OCI-LY7 (cell line): Measurements from ENCODE around the gene PWP2. TPM values are rescaled to one million over a fixed set of nuclear protein-coding genes. Genes with fewer than 3 reads are reported as not detected.

Experiments used
- BruUV-seq: library from RNA; stranded (reverse); fragments of 400-500 nt; replicated peaks from 2 replicates; lab custom pipeline; 2021; lab: Mats Ljungman, UMichigan
- CTCF ChIA-PET: fragments of 300-600 bp; sonication (Branson Sonifier 250); formaldehyde crosslinking; loops from one replicate; lab custom pipeline; 2022; ENCODE audit warnings: antibody characterized with exemption; ENCODE audit not compliant: unreplicated experiment; lab: Charles Lee
- POLR2A ChIA-PET: fragments of 300-600 bp; sonication (Branson Sonifier 250); formaldehyde crosslinking; loops from one replicate; lab custom pipeline; 2022; ENCODE audit warnings: antibody characterized with exemption; lab: Charles Lee
- DNase-seq: peaks from one replicate; pipeline ENCODE4 v3.0.0-alpha.2; 2015; ENCODE audit warnings: low spot score
- H2AFZ ChIP-seq: fragments of 200-600 bp; sonication (generic), shearing (Covaris generic); 2 replicates; pipeline ENCODE4 v1.6.1; 2014; ENCODE audit warnings: mild to moderate bottlenecking, antibody characterized with exemption, low read length, moderate library complexity
- H3K27ac ChIP-seq: fragments of 200-600 bp; sonication (generic); 2 replicates; pipeline ENCODE4 v1.5.1; 2014; ENCODE audit warnings: mixed run types, low read depth, mild to moderate bottlenecking, moderate library complexity, low read length, inconsistent platforms; ENCODE audit not compliant: poor library complexity, severe bottlenecking
- H3K36me3 ChIP-seq: fragments of 200-600 bp; sonication (generic); 2 replicates; pipeline ENCODE4 v1.6.1; 2014; ENCODE audit warnings: mild to moderate bottlenecking, antibody characterized with exemption, low read length, moderate library complexity, mixed read lengths; ENCODE audit not compliant: insufficient read depth
- H3K4me1 ChIP-seq: fragments of 200-600 bp; sonication (generic); 2 replicates; pipeline ENCODE4 v1.5.1; 2014; ENCODE audit warnings: mild to moderate bottlenecking, low read length; ENCODE audit not compliant: insufficient read depth, poor library complexity, severe bottlenecking
- H3K4me2 ChIP-seq: fragments of 200-600 bp; sonication (generic); 2 replicates; pipeline ENCODE4 v1.6.1; 2014; ENCODE audit warnings: mild to moderate bottlenecking, low read length
- H3K4me3 ChIP-seq: fragments of 200-600 bp; sonication (generic); 2 replicates; pipeline ENCODE4 v1.5.1; 2014; ENCODE audit warnings: mild to moderate bottlenecking, low read depth, low read length; ENCODE audit not compliant: poor library complexity, severe bottlenecking
- H3K79me2 ChIP-seq: fragments of 200-600 bp; sonication (generic); 2 replicates; pipeline ENCODE4 v1.6.1; 2016; ENCODE audit warnings: low read depth, mild to moderate bottlenecking, low read length, moderate library complexity, mixed read lengths; ENCODE audit not compliant: insufficient read depth
- H3K9me2 ChIP-seq: fragments of 200-600 bp; sonication (generic); 2 replicates; pipeline ENCODE4 v1.6.1; 2016; ENCODE audit warnings: mild to moderate bottlenecking, low read length, mixed read lengths; ENCODE audit not compliant: insufficient read depth
- H3K9me3 ChIP-seq: fragments of 200-600 bp; sonication (generic); 2 replicates; pipeline ENCODE4 v1.6.1; 2014; ENCODE audit warnings: mild to moderate bottlenecking, mixed run types, low read length, mixed read lengths
- H4K20me1 ChIP-seq: fragments of 200-600 bp; sonication (generic); 2 replicates; pipeline ENCODE4 v1.6.1; 2014; ENCODE audit warnings: mild to moderate bottlenecking, antibody characterized with exemption, low read length, moderate library complexity, mixed read lengths; ENCODE audit not compliant: insufficient read depth
- CTCF ChIP-seq: fragments of 200-600 bp; sonication (generic); conservative IDR thresholded peaks from 2 replicates; pipeline ENCODE4 v1.5.1; 2014; ENCODE audit warnings: mild to moderate bottlenecking, antibody characterized with exemption, low read length, moderate library complexity, mixed read lengths
- EZH2phosphoT487 ChIP-seq: fragments of 200-600 bp; sonication (generic); IDR thresholded peaks from 2 replicates; pipeline ENCODE4 v1.6.1; 2018; ENCODE audit warnings: low read depth, borderline replicate concordance, mild to moderate bottlenecking, mixed run types, antibody characterized with exemption, low read length, moderate library complexity, mixed read lengths
- intact Hi-C: fragments of 100-400 bp; cut with micrococcal nuclease; formaldehyde crosslinking; loops from one replicate; pipeline ENCODE4 v1.10.0; 2022; ENCODE audit not compliant: unreplicated experiment
- total RNA-seq, 2 experiments: library from RNA; depleted of rRNA in 1 of 2; stranded (reverse); fragments of >200 nt in 1 of 2; shearing (Covaris generic) in 1 of 2; gene quantifications; 2 replicates each; pipeline ENCODE4 v1.2.3, GENCODE V29; 2014 to 2022

Gene PWP2
- total RNA-seq, 2 experiments from 2014 or later, result 8.2 to 11.5 TPM

GRCh38 chr21:44086636-44087425 is 20.4 kb upstream of the PWP2 start:
- CTCF ChIA-PET, result no interaction called here
- POLR2A ChIA-PET, result no interaction called here
- Histone ChIP-seq H3K4me1 (peaks cover 18% of the 10 kb centered on the region), H3K4me2 (no peak overlapping the region), H3K4me3 (no peak overlapping the region), H3K27ac (no peak overlapping the region), H2AFZ (no peak overlapping the region), H4K20me1 (no peaks in the 10 kb centered on the region), H3K9me3 (no peaks in the 10 kb centered on the region), H3K9me2 (no peaks in the 10 kb centered on the region), H3K36me3 (peaks cover 82% of the 10 kb centered on the region), H3K79me2 (no peaks in the 10 kb centered on the region)
- DNase-seq, result no peak
- no TSS peak for BruUV-seq
- intact Hi-C loops, result no loop called here
- no peak for TF ChIP-seq EZH2phosphoT487
- no peak for TF ChIP-seq CTCF

GRCh38 chr21:44087426-44088400 is 19.5 kb upstream of the PWP2 start:
- POLR2A ChIA-PET, result no interaction called here
- H3K4me1 ChIP-seq, result peaks cover 22% of the 10 kb centered on the region
- no peak for TF ChIP-seq EZH2phosphoT487
- no peak for TF ChIP-seq CTCF
- peaks cover 81% of the 10 kb centered on the region for H3K36me3 ChIP-seq
- H3K79me2 ChIP-seq, result no peaks in the 10 kb centered on the region
- H3K9me3 ChIP-seq, result no peaks in the 10 kb centered on the region
- H4K20me1 ChIP-seq, result no peaks in the 10 kb centered on the region
- no peak overlapping the region for H3K27ac ChIP-seq
- BruUV-seq, result no TSS peak
- intact Hi-C loops, result no loop called here
- DNase-seq, result no peak
- H2AFZ ChIP-seq, result no peak overlapping the region
- no peak overlapping the region for H3K4me3 ChIP-seq
- CTCF ChIA-PET, result no interaction called here
- no peaks in the 10 kb centered on the region for H3K9me2 ChIP-seq
- no peak overlapping the region for H3K4me2 ChIP-seq
